Karpas-422 (cell line): ENCODE measurements around the gene CHST3. TPM values are rescaled to one million over a fixed set of nuclear protein-coding genes. Genes with fewer than 3 reads are reported as not detected.
"Not testable (repeated sequence)": the region's sequence is repeated elsewhere in the genome, so short reads cannot be mapped to it uniquely, and the experiment has no call there.

ENCODE experiments used
- DNase-seq: peaks from one replicate; pipeline ENCODE4 v3.0.0-alpha.2; 2015
- H2AFZ ChIP-seq: fragments of 200-600 bp; sonication (generic); 2 replicates; pipeline ENCODE4 v1.6.1; 2014; ENCODE audit warnings: antibody characterized with exemption, low read length, mixed read lengths
- H3K27ac ChIP-seq: fragments of 200-600 bp; sonication (generic); 2 replicates; pipeline ENCODE4 v1.5.1; 2014; ENCODE audit warnings: mild to moderate bottlenecking, low read length, moderate library complexity
- H3K27me3 ChIP-seq: fragments of 200-600 bp; sonication (generic); 2 replicates; pipeline ENCODE4 v1.6.1; 2014; ENCODE audit warnings: low read length, mixed read lengths
- H3K36me3 ChIP-seq: fragments of 200-600 bp; sonication (generic); 2 replicates; pipeline ENCODE4 v1.6.1; 2014; ENCODE audit warnings: low read length, mixed read lengths; ENCODE audit not compliant: insufficient read depth
- H3K4me1 ChIP-seq: fragments of 200-600 bp; sonication (generic); 2 replicates; pipeline ENCODE4 v1.6.1; 2014; ENCODE audit warnings: mild to moderate bottlenecking, low read length, mixed read lengths
- H3K4me2 ChIP-seq: fragments of 200-600 bp; sonication (generic); 2 replicates; pipeline ENCODE4 v1.6.1; 2014; ENCODE audit warnings: low read length, low read depth, mild to moderate bottlenecking; ENCODE audit not compliant: poor library complexity, severe bottlenecking
- H3K4me3 ChIP-seq: fragments of 200-600 bp; sonication (generic); 2 replicates; pipeline ENCODE4 v1.5.1; 2014; ENCODE audit warnings: mild to moderate bottlenecking, antibody characterized with exemption, low read length, mixed read lengths
- H3K79me2 ChIP-seq: fragments of 200-600 bp; sonication (generic); 2 replicates; pipeline ENCODE4 v1.6.1; 2014; ENCODE audit warnings: mild to moderate bottlenecking, low read length, mixed read lengths
- H3K9ac ChIP-seq: fragments of 200-600 bp; sonication (generic); 2 replicates; pipeline ENCODE4 v1.6.0; 2014; ENCODE audit warnings: low read length
- H3K9me2 ChIP-seq: fragments of 200-600 bp; sonication (generic), shearing (Covaris generic); replicated peaks from 2 replicates; pipeline ENCODE4 v1.6.0; 2014; ENCODE audit warnings: mild to moderate bottlenecking, low read length, moderate library complexity; ENCODE audit not compliant: insufficient read depth
- H3K9me3 ChIP-seq: fragments of 300-700, 200-600 bp; sonication (generic); 2 replicates; pipeline ENCODE4 v1.6.1; 2014; ENCODE audit warnings: low read length, mixed read lengths
- H4K20me1 ChIP-seq: fragments of 200-600 bp; sonication (generic); 2 replicates; pipeline ENCODE4 v1.6.1; 2014; ENCODE audit warnings: mild to moderate bottlenecking, antibody characterized with exemption, low read length, low read depth; ENCODE audit not compliant: insufficient read depth
- total RNA-seq: library from RNA; depleted of rRNA; stranded (reverse); fragments of >200 nt; shearing (Covaris generic); gene quantifications from 2 replicates; pipeline ENCODE4 v1.2.3, GENCODE V29; 2014; ENCODE audit warnings: low replicate concordance

CHST3 gene
- total RNA-seq, 1 experiment from 2014 or later = not detected

DNA sequence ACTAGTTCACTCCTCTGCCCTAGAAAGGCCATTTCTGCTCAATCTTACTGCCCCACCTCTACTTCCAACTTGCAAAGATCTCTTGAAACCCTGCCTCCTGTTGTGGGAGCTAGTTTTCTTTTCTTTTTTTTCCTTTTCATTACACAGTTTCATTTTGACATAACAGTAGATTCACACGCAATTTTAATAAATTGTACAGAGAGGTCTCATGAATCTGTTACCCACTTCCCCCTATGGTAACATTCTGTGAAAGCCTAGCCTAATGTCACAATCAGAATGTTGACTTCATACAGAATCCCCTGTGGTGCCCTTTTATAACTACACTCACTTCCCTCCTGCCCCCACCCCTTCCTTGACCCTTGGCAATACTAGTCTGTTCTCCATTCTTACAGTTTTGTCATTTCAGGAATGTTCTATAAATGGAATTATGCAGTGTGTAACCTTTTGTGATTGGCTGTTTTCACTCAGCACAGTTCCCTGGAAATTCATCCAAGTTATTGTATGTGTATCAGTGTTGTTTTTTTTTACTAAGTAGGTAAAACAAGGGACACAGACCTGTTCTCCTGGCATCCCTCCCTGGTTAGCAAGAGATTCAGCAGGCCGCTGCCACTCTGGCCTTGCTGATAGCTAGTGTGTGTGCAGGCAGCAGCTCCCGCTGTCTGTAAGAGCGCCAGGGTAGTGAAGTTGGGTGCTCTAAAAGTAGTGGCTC is 21.5 kb downstream of the CHST3 start:
- DNase-seq = no peak
- H3K27me3 ChIP-seq = no peaks in the 10 kb centered on the region
- no peak overlapping the region for H3K4me3 ChIP-seq
- no peaks in the 10 kb centered on the region for H3K9me3 ChIP-seq
- H3K4me1 ChIP-seq = no peaks in the 10 kb centered on the region
- no peak overlapping the region for H2AFZ ChIP-seq
- H4K20me1 ChIP-seq = no peaks in the 10 kb centered on the region
- no peaks in the 10 kb centered on the region for H3K9me2 ChIP-seq
- H3K4me2 ChIP-seq = no peak overlapping the region
- no peak overlapping the region for H3K27ac ChIP-seq
- H3K79me2 ChIP-seq = no peaks in the 10 kb centered on the region
- H3K36me3 ChIP-seq = no peaks in the 10 kb centered on the region
- no peak overlapping the region for H3K9ac ChIP-seq

DNA sequence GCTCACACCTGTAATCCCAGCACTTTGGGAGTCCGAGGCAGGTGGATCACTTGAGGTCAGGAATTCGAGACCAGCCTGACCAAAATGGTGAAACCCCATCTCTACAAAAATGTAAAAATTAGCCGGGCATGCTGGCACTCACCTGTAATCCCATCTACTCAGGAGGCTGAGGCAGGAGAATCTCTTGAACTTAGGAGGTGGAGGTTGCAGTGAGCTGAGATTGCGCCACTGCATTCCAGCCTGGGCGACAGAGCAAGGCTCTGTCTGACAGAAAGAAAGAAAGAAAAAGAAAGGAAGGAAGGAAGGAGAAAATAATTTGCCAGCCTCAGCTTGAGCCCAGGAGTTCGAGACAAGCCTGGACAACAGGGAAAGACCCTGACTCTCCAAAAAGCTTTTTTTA is 24.7 kb downstream of the CHST3 start:
- not testable (repeated sequence) for H3K9me3 ChIP-seq, H3K79me2 ChIP-seq, H3K36me3 ChIP-seq, H3K4me2 ChIP-seq, H3K4me1 ChIP-seq, DNase-seq, H2AFZ ChIP-seq, H3K9me2 ChIP-seq, H3K4me3 ChIP-seq, H3K27me3 ChIP-seq, H3K9ac ChIP-seq, H4K20me1 ChIP-seq, H3K27ac ChIP-seq

DNA sequence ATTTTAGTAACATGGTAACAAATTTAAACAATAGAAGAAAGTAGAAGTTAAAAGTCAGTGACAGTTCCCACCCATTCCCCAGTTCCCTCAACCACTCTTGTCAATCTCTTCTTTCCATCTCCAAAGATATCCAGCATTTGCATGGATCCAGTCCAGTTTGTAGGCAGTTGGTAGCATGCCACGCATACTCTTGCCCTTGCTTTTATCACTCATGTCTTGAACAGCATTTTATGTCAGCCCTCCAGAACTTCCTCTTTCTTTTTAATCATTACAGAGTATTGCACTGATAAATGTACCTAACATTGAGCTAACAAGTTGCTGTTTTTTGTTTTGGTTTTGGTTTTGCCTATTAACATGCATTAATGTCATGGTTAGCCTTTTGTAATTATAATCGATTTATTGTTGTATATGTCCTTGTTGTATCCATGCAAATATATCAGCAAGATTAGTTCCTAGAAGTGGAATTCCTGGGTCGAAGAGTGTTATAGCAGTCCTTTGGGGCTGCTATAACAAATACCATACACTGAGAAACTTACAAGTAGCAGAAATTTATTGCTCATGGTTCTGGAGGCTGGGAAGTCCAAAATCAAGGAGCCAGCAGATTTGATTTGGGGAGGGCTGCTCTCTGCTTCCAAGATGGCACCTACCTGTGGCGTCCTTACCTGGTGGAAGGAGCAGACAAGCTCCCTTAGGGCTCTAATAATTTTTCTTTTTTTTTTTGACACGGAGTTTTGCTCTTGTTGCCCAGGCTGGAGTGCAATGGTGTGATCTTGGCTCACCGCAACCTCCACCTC is 25.7 kb downstream of the CHST3 start:
- Histone ChIP-seq H3K9me2 (no peaks in the 10 kb centered on the region), H3K36me3 (no peaks in the 10 kb centered on the region), H3K27ac (no peak overlapping the region), H3K4me2 (no peak overlapping the region), H4K20me1 (no peaks in the 10 kb centered on the region), H3K79me2 (no peaks in the 10 kb centered on the region), H3K9me3 (no peaks in the 10 kb centered on the region), H3K27me3 (no peaks in the 10 kb centered on the region), H3K4me3 (no peak overlapping the region), H3K9ac (no peak overlapping the region), H2AFZ (no peak overlapping the region), H3K4me1 (no peaks in the 10 kb centered on the region)
- DNase-seq = no peak

DNA sequence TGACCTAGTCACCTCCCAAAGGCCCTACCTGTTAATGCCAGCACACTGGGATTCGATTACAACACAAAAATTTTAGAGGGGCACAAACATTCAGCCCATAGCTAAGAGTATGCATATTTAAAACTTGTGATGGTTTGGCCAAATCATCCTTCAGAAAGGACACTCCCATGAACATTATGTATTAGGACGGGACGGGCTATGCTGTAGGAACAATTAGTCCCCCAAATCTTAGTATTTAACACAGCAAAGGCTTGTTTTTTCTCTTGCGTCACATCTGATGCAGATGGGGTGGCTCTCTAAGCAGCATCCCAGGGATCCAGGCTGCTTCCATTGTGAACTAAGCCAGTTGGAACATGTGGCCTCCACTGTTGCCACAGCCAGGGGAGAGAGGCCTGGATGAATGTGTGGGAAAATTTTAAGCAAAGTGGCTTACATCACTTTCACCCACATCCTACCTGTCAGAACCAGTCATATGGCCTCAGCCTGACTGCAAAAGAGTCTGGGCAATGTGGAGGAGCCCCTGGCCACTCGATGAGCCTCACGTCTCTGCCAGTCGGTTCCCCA is 26.6 kb downstream of the CHST3 start:
- Histone ChIP-seq H3K36me3 (no peaks in the 10 kb centered on the region), H3K9me3 (no peaks in the 10 kb centered on the region), H3K9me2 (no peaks in the 10 kb centered on the region), H3K4me3 (no peak overlapping the region), H3K4me2 (no peak overlapping the region), H3K4me1 (no peaks in the 10 kb centered on the region), H4K20me1 (no peaks in the 10 kb centered on the region), H3K27ac (no peak overlapping the region), H3K79me2 (no peaks in the 10 kb centered on the region), H2AFZ (no peak overlapping the region), H3K9ac (no peak overlapping the region), H3K27me3 (no peaks in the 10 kb centered on the region)
- DNase-seq = no peak

DNA sequence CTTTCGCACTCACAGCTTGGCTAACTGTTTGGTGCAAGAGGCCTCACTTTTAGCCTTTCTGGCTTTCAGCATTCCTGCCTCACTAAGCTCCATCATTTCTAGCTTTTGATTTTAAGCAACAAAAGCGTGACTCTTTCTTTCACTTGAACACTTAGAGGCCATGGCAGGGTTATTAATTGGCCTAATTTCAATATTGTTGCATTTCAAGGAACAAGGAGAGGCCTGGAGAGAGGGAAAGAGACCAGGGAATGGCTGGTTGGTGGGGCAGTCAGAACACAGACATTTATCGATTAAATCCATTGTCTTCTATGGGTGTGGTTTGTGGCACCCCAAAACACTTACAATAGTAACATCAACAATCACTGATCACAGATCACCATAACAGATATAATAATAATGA is 31.3 kb downstream of the CHST3 start:
- H3K79me2 ChIP-seq = no peaks in the 10 kb centered on the region
- no peak for DNase-seq
- H3K4me2 ChIP-seq = no peak overlapping the region
- no peaks in the 10 kb centered on the region for H4K20me1 ChIP-seq
- no peak overlapping the region for H3K9ac ChIP-seq
- H3K4me1 ChIP-seq = no peaks in the 10 kb centered on the region
- no peak overlapping the region for H3K27ac ChIP-seq
- no peak overlapping the region for H2AFZ ChIP-seq
- no peaks in the 10 kb centered on the region for H3K36me3 ChIP-seq
- no peaks in the 10 kb centered on the region for H3K9me3 ChIP-seq
- H3K4me3 ChIP-seq = no peak overlapping the region
- H3K27me3 ChIP-seq = no peaks in the 10 kb centered on the region
- no peaks in the 10 kb centered on the region for H3K9me2 ChIP-seq

DNA sequence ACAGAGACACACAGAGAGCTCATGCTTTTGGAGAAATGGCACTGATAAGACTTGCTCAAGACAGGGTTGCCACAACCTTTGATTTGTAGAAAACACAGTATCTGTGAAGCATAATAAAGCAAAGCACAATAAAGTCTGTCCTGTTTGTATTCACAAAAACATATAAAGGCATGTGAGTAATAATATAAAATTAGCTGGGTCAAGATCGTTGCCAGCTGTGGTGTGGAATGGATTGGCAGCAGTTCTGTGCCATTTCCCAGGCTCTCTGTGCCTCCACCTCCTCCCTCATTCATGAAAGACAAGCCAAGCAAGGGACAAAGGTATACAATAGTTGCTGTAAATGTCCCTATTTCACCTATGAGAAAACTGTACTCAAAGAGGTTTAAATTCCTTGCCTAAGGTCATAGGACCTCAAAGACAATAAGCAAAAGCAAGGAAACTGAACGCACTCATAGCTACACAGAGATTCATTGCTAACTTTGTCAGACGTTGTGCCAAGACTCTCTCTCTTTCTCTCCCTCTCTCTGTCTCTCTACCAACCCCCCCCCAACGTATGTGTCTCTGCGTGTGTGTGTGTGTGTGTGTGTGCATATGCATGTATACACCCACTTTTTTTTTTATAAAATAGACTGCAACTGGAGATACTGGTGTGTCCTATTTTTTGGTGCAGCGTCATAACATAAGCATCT is 31.8 kb downstream of the CHST3 start:
- H4K20me1 ChIP-seq = no peaks in the 10 kb centered on the region
- no peak overlapping the region for H3K9ac ChIP-seq
- no peaks in the 10 kb centered on the region for H3K9me2 ChIP-seq
- no peaks in the 10 kb centered on the region for H3K9me3 ChIP-seq
- H2AFZ ChIP-seq = no peak overlapping the region
- no peak for DNase-seq
- H3K27ac ChIP-seq = no peak overlapping the region
- H3K27me3 ChIP-seq = no peaks in the 10 kb centered on the region
- H3K4me2 ChIP-seq = no peak overlapping the region
- no peaks in the 10 kb centered on the region for H3K79me2 ChIP-seq
- no peaks in the 10 kb centered on the region for H3K36me3 ChIP-seq
- H3K4me3 ChIP-seq = no peak overlapping the region
- no peaks in the 10 kb centered on the region for H3K4me1 ChIP-seq

DNA sequence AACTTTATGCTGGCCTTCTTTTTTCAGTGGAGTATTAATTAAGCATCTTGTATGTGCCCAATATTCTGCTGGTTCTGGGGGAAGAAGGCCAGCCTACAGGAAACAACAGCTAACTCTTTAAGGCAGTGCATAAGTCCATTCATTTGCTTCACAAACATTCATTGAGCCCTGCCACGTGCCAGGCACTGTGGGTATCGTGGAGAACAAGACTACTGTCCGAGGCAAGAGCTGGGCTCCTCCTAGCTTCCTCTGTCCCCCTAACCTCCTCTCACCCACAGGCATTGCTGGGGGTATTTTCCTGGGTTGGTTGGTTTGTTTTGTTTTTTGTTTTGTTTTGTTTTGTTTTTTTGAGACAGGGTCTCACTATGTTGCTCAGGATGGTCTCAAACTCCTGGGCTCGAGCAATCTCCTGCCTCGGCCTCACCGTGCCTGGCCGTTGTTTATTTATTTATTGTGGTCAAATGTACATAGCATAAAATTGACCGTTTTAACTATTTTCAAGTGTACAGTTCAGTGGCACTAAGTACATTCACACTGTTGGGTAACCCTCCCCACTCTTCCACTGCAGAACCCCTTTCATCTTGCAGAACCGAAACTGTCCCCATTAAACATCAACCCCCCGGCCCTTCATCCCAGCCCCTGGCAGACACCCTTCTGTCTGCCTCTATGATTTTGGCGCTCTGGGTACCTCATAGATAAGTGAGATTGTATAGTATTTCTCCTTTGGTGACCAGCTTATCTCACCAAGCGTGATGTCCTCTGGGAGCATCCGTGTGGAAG is 32.6 kb downstream of the CHST3 start:
- DNase-seq = no peak
- H3K9me2 ChIP-seq = no peaks in the 10 kb centered on the region
- no peaks in the 10 kb centered on the region for H3K36me3 ChIP-seq
- H3K79me2 ChIP-seq = no peaks in the 10 kb centered on the region
- H2AFZ ChIP-seq = no peak overlapping the region
- no peaks in the 10 kb centered on the region for H3K9me3 ChIP-seq
- H3K9ac ChIP-seq = no peak overlapping the region
- H3K4me1 ChIP-seq = no peaks in the 10 kb centered on the region
- H3K4me3 ChIP-seq = no peak overlapping the region
- H3K27me3 ChIP-seq = no peaks in the 10 kb centered on the region
- H4K20me1 ChIP-seq = no peaks in the 10 kb centered on the region
- no peak overlapping the region for H3K27ac ChIP-seq
- H3K4me2 ChIP-seq = no peak overlapping the region
